ENCODE measurements around the gene TENM3.

DNA sequence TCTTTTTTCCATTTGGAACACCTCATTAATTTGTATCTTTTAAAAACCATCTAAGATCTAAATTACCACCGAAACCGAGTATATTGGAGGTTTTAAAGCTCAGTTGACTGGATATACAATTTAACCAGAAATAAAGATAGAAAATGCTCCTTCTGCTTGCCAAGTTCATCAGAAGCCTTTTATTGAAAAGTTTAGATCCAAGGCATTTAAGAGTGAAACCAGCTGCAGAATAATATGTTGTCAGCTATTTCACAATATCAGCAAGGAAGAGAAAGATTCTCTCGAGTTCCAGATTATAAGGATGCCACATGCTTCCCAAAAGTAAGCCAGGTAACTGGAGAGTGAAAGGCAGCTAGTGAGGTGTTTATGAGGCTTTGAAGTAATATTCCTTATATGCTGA lies 456.6 kb downstream of the TENM3 start:
- TF ChIP-seq, protein P1, sequence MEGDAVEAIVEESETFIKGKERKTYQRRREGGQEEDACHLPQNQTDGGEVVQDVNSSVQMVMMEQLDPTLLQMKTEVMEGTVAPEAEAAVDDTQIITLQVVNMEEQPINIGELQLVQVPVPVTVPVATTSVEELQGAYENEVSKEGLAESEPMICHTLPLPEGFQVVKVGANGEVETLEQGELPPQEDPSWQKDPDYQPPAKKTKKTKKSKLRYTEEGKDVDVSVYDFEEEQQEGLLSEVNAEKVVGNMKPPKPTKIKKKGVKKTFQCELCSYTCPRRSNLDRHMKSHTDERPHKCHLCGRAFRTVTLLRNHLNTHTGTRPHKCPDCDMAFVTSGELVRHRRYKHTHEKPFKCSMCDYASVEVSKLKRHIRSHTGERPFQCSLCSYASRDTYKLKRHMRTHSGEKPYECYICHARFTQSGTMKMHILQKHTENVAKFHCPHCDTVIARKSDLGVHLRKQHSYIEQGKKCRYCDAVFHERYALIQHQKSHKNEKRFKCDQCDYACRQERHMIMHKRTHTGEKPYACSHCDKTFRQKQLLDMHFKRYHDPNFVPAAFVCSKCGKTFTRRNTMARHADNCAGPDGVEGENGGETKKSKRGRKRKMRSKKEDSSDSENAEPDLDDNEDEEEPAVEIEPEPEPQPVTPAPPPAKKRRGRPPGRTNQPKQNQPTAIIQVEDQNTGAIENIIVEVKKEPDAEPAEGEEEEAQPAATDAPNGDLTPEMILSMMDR (IDR thresholded peaks at IDR 0.05; ENCODE audit: poor library complexity), result no peak
- no peak for TF ChIP-seq EZH2 (IDR thresholded peaks at IDR 0.05; ENCODE audit: borderline replicate concordance)
- no peak for TF ChIP-seq EZH2phosphoT487 (IDR thresholded peaks at IDR 0.05; ENCODE audit: low read depth, severe bottlenecking, unreplicated experiment)

Data from hepatocyte (in vitro differentiated cells).